Measurements from ENCODE around the gene GPATCH1.

- TF ChIP-seq ZNF610 (tag by site-specific recombination; IDR thresholded peaks at IDR 0.05; ENCODE audit: borderline replicate concordance) (no peak), ZNF146 (tag by site-specific recombination; IDR thresholded peaks at IDR 0.05) (no peak), ZBTB1 (tag by site-specific recombination; IDR thresholded peaks at IDR 0.05) (no peak), KLF1 (tag by site-specific recombination; IDR thresholded peaks at IDR 0.05) (no peak), ZNF571 (tag by site-specific recombination; IDR thresholded peaks at IDR 0.05) (no peak), ZNF488 (tag by site-specific recombination; IDR thresholded peaks at IDR 0.05) (no peak), ZNF114 (tag by site-specific recombination; IDR thresholded peaks at IDR 0.05) (no peak), ZNF707 (tag by site-specific recombination; IDR thresholded peaks at IDR 0.05) (no peak)
- TF ChIP-seq, protein P1, sequence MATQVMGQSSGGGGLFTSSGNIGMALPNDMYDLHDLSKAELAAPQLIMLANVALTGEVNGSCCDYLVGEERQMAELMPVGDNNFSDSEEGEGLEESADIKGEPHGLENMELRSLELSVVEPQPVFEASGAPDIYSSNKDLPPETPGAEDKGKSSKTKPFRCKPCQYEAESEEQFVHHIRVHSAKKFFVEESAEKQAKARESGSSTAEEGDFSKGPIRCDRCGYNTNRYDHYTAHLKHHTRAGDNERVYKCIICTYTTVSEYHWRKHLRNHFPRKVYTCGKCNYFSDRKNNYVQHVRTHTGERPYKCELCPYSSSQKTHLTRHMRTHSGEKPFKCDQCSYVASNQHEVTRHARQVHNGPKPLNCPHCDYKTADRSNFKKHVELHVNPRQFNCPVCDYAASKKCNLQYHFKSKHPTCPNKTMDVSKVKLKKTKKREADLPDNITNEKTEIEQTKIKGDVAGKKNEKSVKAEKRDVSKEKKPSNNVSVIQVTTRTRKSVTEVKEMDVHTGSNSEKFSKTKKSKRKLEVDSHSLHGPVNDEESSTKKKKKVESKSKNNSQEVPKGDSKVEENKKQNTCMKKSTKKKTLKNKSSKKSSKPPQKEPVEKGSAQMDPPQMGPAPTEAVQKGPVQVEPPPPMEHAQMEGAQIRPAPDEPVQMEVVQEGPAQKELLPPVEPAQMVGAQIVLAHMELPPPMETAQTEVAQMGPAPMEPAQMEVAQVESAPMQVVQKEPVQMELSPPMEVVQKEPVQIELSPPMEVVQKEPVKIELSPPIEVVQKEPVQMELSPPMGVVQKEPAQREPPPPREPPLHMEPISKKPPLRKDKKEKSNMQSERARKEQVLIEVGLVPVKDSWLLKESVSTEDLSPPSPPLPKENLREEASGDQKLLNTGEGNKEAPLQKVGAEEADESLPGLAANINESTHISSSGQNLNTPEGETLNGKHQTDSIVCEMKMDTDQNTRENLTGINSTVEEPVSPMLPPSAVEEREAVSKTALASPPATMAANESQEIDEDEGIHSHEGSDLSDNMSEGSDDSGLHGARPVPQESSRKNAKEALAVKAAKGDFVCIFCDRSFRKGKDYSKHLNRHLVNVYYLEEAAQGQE (tag by site-specific recombination; IDR thresholded peaks at IDR 0.05): no peak
- TF ChIP-seq, protein P2, sequence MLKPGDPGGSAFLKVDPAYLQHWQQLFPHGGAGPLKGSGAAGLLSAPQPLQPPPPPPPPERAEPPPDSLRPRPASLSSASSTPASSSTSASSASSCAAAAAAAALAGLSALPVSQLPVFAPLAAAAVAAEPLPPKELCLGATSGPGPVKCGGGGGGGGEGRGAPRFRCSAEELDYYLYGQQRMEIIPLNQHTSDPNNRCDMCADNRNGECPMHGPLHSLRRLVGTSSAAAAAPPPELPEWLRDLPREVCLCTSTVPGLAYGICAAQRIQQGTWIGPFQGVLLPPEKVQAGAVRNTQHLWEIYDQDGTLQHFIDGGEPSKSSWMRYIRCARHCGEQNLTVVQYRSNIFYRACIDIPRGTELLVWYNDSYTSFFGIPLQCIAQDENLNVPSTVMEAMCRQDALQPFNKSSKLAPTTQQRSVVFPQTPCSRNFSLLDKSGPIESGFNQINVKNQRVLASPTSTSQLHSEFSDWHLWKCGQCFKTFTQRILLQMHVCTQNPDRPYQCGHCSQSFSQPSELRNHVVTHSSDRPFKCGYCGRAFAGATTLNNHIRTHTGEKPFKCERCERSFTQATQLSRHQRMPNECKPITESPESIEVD (tag by site-specific recombination; IDR thresholded peaks at IDR 0.05): no peak
- TF ChIP-seq, protein P3, sequence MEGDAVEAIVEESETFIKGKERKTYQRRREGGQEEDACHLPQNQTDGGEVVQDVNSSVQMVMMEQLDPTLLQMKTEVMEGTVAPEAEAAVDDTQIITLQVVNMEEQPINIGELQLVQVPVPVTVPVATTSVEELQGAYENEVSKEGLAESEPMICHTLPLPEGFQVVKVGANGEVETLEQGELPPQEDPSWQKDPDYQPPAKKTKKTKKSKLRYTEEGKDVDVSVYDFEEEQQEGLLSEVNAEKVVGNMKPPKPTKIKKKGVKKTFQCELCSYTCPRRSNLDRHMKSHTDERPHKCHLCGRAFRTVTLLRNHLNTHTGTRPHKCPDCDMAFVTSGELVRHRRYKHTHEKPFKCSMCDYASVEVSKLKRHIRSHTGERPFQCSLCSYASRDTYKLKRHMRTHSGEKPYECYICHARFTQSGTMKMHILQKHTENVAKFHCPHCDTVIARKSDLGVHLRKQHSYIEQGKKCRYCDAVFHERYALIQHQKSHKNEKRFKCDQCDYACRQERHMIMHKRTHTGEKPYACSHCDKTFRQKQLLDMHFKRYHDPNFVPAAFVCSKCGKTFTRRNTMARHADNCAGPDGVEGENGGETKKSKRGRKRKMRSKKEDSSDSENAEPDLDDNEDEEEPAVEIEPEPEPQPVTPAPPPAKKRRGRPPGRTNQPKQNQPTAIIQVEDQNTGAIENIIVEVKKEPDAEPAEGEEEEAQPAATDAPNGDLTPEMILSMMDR (tag by site-specific recombination; IDR thresholded peaks at IDR 0.05): no peak
These were observed 93.2 kb downstream of the GPATCH1 start for GRCh38 chr19:33174186-33174585.
